ENCODE measurements around the gene SYNPO. TPM values are rescaled to one million over a fixed set of nuclear protein-coding genes. Genes with fewer than 3 reads are reported as not detected.

The SYNPO gene
- total RNA-seq, 2 donors from 2014 or later: 0.04 to 0.37 TPM

DNA sequence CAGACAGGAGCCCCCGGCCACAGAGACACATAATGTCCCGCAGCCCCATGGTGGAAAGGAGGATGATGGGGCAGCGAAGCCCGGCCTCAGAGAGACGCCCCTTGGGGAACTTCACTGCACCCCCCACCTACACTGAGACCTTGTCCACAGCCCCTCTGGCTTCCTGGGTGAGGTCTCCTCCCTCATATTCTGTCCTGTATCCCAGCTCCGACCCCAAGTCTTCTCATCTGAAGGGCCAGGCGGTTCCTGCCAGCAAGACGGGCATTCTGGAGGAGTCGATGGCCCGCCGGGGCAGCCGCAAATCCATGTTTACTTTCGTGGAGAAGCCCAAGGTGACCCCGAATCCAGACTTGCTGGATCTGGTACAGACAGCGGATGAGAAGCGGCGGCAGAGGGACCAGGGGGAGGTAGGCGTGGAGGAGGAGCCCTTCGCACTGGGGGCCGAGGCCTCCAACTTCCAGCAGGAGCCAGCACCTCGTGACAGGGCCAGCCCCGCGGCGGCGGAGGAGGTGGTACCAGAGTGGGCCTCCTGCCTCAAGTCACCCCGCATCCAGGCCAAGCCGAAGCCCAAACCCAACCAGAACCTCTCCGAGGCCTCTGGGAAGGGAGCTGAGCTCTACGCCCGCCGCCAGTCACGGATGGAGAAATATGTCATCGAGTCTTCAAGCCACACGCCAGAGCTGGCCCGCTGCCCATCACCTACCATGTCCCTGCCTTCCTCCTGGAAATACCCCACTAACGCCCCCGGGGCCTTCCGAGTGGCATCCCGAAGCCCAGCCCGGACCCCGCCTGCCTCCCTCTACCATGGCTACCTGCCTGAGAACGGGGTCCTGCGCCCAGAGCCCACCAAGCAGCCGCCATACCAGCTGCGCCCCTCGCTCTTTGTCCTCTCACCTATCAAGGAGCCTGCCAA, 8.9 kb downstream of the SYNPO start:
- no peaks in the 10 kb centered on the region for H3K36me3 Mint-ChIP-seq (ENCODE audit: low read depth)
- no peaks in the 10 kb centered on the region for H3K4me1 Mint-ChIP-seq
- H3K9me3 Mint-ChIP-seq: no peaks in the 10 kb centered on the region
- H3K27me3 Mint-ChIP-seq: no peaks in the 10 kb centered on the region
- no peak for ATAC-seq (replicated peaks)
- H3K4me3 Mint-ChIP-seq: no peak overlapping the region
- no peak overlapping the region for H3K27ac Mint-ChIP-seq

DNA sequence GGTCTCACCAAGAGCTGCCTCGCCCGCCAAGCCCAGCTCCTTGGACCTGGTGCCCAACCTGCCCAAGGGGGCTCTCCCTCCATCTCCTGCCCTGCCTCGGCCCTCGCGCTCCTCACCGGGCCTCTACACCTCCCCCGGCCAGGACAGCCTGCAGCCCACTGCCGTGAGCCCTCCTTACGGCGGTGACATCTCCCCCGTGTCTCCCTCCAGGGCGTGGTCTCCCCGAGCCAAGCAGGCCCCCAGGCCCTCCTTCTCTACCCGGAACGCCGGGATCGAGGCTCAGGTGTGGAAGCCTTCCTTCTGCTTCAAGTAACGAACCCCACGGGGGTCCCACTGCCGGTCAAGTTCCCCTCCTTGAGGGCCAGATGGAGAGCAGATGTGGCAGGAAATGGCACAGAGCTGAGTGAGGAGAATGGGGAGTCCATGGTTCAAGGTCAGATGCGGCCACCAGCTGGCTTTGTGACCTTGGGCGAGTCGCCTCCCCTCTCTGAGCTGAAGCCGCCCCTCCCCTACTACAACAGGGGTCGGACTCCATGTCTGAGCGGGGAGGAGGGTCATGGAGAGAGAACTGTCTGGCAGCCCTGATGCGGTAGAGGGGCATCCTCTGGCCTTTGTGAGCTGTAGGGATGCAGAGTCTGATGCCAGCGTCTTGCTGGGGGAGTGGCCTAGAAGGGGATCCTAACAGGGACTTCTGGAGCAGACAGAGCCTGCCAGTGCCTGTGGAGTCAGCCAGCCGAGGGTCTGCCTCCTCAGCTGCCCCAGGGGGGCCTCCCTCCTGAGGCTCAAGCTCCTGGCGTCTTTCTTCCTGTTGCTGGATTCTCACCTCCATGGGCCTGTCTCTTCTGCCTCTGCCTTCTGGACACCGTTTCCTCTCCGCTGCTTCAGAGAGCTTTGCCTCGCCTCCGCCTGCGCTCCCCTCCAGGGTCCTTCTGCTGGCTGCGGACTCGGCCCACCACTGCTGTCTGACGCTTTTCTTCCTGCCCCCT, 9.9 kb downstream of the SYNPO start:
- no peak overlapping the region for H3K27ac Mint-ChIP-seq
- ATAC-seq (replicated peaks): no peak
- H3K9me3 Mint-ChIP-seq: no peaks in the 10 kb centered on the region
- H3K4me3 Mint-ChIP-seq: no peak overlapping the region
- H3K36me3 Mint-ChIP-seq (ENCODE audit: low read depth): no peaks in the 10 kb centered on the region
- H3K27me3 Mint-ChIP-seq: no peaks in the 10 kb centered on the region
- H3K4me1 Mint-ChIP-seq: no peaks in the 10 kb centered on the region

DNA sequence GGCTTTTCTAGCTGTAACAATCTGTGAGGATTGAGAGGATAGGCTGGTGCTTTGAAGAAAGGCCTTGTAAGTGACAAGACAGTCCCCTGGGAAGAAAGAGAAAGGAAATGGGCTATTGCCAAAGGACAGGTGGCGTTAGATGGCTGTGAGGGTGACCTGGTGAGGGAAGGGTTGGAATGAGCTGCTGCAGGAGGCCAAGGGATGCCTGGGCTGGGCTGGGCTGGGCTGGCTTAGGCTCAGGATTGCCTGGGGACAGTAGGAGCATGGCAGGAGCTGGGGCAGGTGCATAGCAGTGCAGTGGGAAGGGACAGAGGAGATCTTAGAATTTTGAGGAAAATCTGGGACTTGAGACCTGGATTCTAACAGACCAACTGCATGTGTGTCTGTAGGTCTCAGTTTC, 10.9 kb downstream of the SYNPO start:
- Mint-ChIP-seq H3K27me3 (no peaks in the 10 kb centered on the region), H3K4me1 (no peaks in the 10 kb centered on the region), H3K36me3 (ENCODE audit: low read depth) (no peaks in the 10 kb centered on the region), H3K9me3 (no peaks in the 10 kb centered on the region), H3K27ac (no peak overlapping the region), H3K4me3 (no peak overlapping the region)
- ATAC-seq (replicated peaks): no peak

DNA sequence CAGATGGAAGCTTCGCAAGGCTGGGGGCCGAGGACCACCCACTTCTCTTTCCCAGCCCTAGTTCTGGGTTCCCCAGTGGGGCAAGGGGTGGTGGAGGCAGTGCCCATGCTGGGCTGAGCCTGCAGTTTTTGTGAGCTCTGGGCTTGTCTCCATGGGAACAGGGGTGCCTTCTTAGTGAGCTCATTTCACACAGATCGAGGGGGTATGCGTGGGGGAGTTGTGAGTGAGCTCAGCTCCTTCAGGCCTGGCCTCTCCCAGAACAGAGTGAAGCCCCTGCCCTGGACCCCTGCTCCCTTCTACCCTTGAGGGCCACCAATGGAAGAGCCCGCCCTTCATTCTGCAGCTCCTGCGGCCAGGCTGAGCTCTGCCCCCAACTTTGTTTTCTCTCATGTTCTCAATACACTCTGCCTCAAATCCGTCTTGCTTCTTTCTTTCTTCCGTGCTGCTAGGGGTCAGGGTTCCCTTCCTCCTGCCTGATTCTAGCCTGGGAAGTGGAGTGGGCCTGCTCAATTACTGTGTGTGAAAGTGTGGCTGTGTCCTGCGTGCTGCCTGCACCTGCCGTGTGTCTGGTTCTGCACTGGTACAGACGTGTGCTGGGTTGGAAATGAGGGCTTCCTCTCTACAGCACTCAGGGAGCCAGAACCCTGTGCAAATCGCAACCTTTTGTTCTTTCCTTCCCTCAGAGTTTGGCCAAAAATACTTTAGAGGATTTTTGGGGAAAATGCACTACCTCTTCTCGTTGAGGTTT, 11.6 kb downstream of the SYNPO start:
- H3K4me1 Mint-ChIP-seq: no peaks in the 10 kb centered on the region
- H3K4me3 Mint-ChIP-seq: no peak overlapping the region
- H3K27me3 Mint-ChIP-seq: no peaks in the 10 kb centered on the region
- no peak overlapping the region for H3K27ac Mint-ChIP-seq
- no peaks in the 10 kb centered on the region for H3K9me3 Mint-ChIP-seq
- no peaks in the 10 kb centered on the region for H3K36me3 Mint-ChIP-seq (ENCODE audit: low read depth)
- ATAC-seq (replicated peaks): no peak

DNA sequence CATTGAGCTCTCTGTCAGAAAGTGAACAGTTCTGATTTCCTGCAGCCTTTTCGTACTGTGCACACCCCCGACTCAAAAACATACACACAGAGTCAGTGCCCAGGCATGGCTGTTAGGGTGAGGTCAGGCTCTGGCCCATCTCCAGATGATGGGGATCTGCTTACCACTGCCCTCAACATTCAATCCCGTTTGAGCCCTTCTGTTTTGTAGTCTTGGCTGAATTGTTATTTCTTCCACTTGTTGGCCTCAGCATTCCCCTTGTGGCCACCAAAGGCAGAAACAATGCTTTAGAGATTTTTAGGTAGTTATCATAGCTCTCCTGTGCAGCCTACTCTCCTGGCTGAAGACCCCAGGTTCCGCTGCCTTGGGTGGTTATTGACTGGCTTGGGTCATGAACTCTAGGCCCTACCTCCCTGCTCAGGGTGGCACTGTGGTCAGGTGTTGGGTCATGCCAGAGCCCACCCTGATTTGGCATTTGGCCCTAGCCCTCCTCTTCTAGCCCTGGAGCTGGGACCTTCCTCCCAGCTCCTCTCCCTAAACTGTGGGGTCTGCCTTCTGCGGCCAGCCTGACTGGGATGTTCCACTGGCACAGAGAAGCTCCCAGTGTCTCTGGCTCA, 12.8 kb downstream of the SYNPO start:
- H3K36me3 Mint-ChIP-seq (ENCODE audit: low read depth): no peaks in the 10 kb centered on the region
- no peak overlapping the region for H3K4me3 Mint-ChIP-seq
- H3K4me1 Mint-ChIP-seq: no peaks in the 10 kb centered on the region
- H3K9me3 Mint-ChIP-seq: no peaks in the 10 kb centered on the region
- H3K27me3 Mint-ChIP-seq: no peaks in the 10 kb centered on the region
- ATAC-seq (replicated peaks): no peak
- H3K27ac Mint-ChIP-seq: no peak overlapping the region

DNA sequence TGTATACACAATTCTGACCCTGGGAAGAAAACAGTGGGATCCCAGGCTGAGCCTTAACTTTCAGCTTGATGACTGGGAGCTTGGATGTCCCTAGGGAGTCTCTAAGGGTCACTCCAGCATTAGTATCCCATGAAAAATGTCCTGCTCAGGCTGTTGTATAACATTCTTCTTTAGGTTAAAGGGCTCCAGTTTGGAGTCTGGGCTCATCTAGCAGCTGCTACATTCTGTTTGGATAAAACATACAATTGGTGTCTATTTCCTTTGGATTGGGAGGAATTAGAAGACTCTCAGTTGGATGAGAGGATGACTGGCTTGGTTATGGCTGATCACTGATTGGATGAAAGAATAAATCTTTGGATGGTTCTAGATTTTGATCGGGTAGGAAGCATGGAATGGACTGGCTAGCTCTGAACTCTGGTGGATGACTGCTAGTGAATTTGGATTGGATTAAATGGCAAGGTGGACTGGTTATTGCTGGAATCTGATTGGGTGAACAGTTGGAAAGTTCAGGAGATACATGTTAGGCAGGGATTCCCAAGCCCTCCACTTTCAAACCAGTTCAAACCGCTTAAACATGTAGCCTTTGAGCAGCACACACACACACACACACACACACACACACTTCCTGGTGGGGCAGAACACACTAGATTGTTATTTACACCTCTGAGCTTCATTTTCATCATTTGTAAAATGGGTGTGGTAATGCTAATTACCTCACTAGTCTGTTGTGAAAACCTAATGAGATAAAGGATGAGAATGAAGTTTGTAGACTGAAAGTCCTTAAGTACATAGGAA, 13.5 kb downstream of the SYNPO start:
- Mint-ChIP-seq H3K36me3 (ENCODE audit: low read depth) (no peaks in the 10 kb centered on the region), H3K4me1 (no peaks in the 10 kb centered on the region), H3K27me3 (no peaks in the 10 kb centered on the region), H3K9me3 (no peaks in the 10 kb centered on the region), H3K27ac (no peak overlapping the region), H3K4me3 (no peak overlapping the region)
- no peak for ATAC-seq (replicated peaks)

DNA sequence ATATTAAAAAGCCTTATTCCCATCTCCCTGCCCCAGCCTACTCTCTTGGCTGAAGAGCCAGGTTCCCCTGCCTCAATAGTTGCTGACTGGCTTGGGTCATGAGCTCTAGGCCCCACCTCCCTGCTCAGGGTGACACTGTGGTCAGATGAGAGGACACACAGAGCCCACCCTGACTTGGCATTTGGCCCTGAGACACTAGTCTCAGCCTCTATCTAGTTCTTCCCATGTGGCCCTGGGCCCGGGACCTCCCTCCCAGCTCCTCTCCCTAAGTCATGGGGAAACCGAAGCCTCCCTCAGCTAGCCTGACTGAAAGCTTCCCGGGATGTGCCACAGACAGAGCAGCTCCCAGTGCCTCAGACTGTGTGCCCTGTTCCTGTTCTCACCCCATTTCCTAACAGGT, 14.8 kb downstream of the SYNPO start:
- Mint-ChIP-seq H3K9me3 (no peaks in the 10 kb centered on the region), H3K27ac (no peak overlapping the region), H3K4me3 (no peak overlapping the region), H3K27me3 (no peaks in the 10 kb centered on the region), H3K36me3 (ENCODE audit: low read depth) (no peaks in the 10 kb centered on the region), H3K4me1 (no peaks in the 10 kb centered on the region)
- ATAC-seq (replicated peaks): no peak

DNA sequence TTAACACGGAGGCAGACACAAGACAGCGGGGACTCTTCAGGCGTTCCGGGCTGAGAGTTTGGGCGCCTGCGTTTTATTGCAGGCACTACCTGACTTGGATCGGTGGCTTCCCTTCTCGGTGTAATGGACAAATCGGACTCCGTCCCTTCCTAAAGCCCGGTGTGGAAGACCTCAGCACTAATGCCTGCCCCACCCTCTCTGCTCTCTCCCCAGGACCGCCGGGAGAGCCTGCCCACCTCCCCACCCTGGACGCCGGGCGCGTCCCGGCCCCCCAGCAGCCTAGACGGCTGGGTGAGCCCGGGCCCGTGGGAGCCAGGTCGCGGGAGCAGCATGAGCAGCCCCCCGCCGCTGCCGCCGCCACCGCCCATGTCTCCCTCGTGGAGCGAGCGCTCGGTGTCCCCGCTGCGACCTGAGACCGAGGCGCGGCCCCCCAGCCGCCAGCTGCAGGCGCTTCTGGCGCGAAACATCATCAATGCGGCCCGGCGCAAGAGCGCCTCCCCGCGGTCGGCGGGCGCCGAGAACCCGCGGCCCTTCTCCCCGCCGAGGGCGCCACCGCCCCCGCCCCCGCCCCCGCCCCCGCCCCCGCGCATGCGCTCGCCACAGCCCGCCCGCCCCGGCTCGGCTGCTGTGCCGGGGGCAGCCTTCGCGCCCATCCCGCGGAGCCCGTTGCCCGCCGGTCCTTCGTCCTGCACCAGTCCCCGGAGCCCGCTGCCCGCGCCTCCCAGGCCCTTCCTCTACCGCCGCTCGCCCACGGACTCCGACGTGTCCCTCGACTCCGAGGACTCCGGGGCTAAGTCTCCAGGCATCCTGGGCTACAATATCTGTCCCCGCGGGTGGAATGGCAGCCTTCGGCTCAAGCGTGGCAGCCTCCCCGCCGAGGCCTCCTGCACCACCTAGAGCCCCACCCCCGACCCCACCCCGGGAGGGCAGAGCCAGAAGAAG, 16.0 kb downstream of the SYNPO start:
- Mint-ChIP-seq H3K9me3 (no peaks in the 10 kb centered on the region), H3K27ac (peak overlapping the region; percentile 75), H3K36me3 (ENCODE audit: low read depth) (no peaks in the 10 kb centered on the region), H3K4me3 (peak overlapping the region; percentile 71), H3K4me1 (no peaks in the 10 kb centered on the region), H3K27me3 (no peaks in the 10 kb centered on the region)
- peak; percentile 84 for ATAC-seq (replicated peaks)

DNA sequence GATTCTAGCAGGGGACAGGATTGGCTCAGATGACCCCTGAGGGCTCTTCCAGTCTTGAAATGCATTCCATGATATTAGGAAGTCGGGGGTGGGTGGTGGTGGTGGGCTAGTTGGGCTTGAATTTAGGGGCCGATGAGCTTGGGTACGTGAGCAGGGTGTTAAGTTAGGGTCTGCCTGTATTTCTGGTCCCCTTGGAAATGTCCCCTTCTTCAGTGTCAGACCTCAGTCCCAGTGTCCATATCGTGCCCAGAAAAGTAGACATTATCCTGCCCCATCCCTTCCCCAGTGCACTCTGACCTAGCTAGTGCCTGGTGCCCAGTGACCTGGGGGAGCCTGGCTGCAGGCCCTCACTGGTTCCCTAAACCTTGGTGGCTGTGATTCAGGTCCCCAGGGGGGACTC, 17.7 kb downstream of the SYNPO start:
- Mint-ChIP-seq H3K9me3 (no peaks in the 10 kb centered on the region), H3K27ac (no peak overlapping the region), H3K36me3 (ENCODE audit: low read depth) (no peaks in the 10 kb centered on the region), H3K4me3 (peak overlapping the region; percentile 71), H3K27me3 (no peaks in the 10 kb centered on the region), H3K4me1 (no peaks in the 10 kb centered on the region)
- no peak for ATAC-seq (replicated peaks)

DNA sequence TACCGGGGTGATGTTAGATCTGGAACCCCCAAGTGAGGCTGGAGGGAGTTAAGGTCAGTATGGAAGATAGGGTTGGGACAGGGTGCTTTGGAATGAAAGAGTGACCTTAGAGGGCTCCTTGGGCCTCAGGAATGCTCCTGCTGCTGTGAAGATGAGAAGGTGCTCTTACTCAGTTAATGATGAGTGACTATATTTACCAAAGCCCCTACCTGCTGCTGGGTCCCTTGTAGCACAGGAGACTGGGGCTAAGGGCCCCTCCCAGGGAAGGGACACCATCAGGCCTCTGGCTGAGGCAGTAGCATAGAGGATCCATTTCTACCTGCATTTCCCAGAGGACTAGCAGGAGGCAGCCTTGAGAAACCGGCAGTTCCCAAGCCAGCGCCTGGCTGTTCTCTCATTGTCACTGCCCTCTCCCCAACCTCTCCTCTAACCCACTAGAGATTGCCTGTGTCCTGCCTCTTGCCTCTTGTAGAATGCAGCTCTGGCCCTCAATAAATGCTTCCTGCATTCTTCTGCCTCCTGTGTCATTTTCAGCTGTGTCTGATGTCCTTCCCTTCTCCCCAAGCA, 18.3 kb downstream of the SYNPO start:
- Mint-ChIP-seq H3K27me3 (no peaks in the 10 kb centered on the region), H3K4me3 (no peak overlapping the region), H3K4me1 (no peaks in the 10 kb centered on the region), H3K9me3 (no peaks in the 10 kb centered on the region), H3K27ac (no peak overlapping the region), H3K36me3 (ENCODE audit: low read depth) (no peaks in the 10 kb centered on the region)
- ATAC-seq (replicated peaks): no peak

DNA sequence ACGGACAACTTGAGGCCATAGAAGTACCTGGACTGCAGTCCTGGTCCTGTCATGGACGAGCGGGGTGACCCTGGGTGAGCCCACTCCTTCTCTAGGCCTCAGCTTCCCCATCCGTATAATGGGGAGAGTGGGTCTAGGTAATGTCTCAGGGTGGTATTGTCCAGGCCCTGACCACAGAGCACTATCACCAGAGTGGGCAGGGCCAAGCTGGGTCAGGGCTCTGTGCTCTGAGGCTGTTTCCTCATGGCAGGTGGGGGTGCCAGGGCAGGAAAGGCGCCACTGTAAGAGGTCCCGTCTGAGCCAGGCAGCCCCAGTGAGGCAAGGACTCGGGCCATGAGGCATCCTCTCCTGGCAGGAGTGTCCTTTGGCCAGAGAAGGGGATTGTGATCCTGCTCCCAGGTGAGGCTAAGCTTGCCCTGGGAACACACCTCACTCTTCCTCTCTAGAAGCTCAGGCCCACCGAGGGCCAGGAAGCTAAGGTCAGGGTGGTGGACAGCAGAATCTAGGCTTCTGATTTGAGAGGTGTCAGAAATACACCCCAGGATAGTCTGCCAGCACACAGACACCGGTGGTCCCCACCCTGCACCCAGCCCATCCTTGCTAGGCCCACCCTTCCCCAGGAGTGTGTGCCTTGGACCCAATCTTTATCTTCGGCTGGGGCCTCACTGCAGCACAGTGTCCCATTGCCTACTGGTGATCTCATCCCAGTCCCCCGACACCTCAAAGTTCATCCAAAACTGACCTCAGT, 19.1 kb downstream of the SYNPO start:
- Mint-ChIP-seq H3K27me3 (no peaks in the 10 kb centered on the region), H3K9me3 (no peaks in the 10 kb centered on the region), H3K27ac (no peak overlapping the region), H3K4me1 (no peaks in the 10 kb centered on the region), H3K36me3 (ENCODE audit: low read depth) (no peaks in the 10 kb centered on the region), H3K4me3 (no peak overlapping the region)
- no peak for ATAC-seq (replicated peaks)
